Measurements from ENCODE around the gene OGFOD1.

DNA sequence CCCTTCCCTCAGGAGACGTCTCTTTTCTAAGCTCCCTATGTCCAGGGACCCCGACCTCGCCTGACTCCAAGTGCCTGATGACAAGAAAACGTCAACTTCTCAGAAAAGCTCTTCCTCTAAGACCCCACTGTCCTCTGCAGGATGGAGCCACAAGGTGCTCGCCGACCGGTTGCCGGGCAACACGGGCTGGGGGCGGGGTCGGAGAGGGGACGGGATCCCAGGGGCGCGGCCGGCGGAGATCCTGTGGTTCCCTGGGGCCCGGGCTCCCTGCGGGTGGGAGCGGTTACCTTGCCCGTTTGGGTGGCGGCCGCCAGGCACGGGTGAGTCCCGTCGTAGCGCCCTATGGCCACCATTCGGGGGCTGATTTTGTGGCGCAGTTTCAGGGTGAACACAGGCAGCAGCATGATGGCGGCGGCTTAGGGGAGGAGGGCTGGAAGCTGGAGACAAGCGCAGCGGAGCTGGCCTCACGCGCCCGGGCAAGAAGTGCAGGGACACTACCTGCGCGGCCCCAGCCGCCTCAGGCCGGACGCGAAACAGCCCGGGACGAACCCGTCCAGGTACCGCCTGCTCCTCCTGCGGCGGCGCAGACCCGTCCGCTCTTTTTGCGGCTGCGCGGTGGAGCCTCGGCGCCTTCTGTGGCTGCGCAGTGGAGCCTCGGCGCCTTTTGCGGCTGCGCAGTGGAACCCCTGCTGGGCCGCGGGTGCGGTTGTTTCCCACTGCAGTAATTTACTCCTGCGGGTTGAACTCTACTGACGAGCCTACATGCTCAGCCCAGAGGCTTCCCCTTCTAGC lies 68.3 kb downstream of the OGFOD1 start, which contains the start of gene BBS2:
- TF ChIP-seq EP300 (IDR thresholded peaks at IDR 0.05) (no peak), POLR2A (IDR thresholded peaks at IDR 0.05) (peak; percentile 89)
- TF ChIP-seq, protein P1, sequence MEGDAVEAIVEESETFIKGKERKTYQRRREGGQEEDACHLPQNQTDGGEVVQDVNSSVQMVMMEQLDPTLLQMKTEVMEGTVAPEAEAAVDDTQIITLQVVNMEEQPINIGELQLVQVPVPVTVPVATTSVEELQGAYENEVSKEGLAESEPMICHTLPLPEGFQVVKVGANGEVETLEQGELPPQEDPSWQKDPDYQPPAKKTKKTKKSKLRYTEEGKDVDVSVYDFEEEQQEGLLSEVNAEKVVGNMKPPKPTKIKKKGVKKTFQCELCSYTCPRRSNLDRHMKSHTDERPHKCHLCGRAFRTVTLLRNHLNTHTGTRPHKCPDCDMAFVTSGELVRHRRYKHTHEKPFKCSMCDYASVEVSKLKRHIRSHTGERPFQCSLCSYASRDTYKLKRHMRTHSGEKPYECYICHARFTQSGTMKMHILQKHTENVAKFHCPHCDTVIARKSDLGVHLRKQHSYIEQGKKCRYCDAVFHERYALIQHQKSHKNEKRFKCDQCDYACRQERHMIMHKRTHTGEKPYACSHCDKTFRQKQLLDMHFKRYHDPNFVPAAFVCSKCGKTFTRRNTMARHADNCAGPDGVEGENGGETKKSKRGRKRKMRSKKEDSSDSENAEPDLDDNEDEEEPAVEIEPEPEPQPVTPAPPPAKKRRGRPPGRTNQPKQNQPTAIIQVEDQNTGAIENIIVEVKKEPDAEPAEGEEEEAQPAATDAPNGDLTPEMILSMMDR (IDR thresholded peaks at IDR 0.05), result peak in 2 of 3 donors; percentile 21 to 30

Measured in ovary (tissue), 3 donors.